Inflammatory macrophage treated with lipopolysaccharide for 4 hours (primary cell): ENCODE results near the gene EFTUD2.

Experiments used
- DNase-seq: peaks from one replicate; pipeline ENCODE4 v3.0.0-alpha.2; 2020

EFTUD2 gene

GRCh38 chr17:44925731-44926697, 26.8 kb upstream of the EFTUD2 start:
- DNase-seq = no peak

- no peak for DNase-seq
These were observed 24.9 kb upstream of the EFTUD2 start for GRCh38 chr17:44924107-44924544.

- DNase-seq = no peak
These were observed 23.7 kb upstream of the EFTUD2 start for GRCh38 chr17:44922746-44923470.

GRCh38 chr17:44922136-44922535, 22.9 kb upstream of the EFTUD2 start:
- DNase-seq = no peak

- DNase-seq = no peak
These were observed 22.1 kb upstream of the EFTUD2 start for GRCh38 chr17:44921122-44921882.

GRCh38 chr17:44920565-44920940, 21.3 kb upstream of the EFTUD2 start:
- no peak for DNase-seq

GRCh38 chr17:44919885-44920564, 20.8 kb upstream of the EFTUD2 start:
- DNase-seq = peak; percentile 78

- DNase-seq = no peak
These were observed 20.2 kb upstream of the EFTUD2 start for GRCh38 chr17:44919411-44919810.

GRCh38 chr17:44918006-44918405, 18.8 kb upstream of the EFTUD2 start:
- DNase-seq = no peak

- DNase-seq = no peak
These were observed 18.2 kb upstream of the EFTUD2 start for GRCh38 chr17:44917456-44917855.

GRCh38 chr17:44916781-44917241, 17.6 kb upstream of the EFTUD2 start:
- no peak for DNase-seq

- DNase-seq = peak; percentile 73
These were observed 16.9 kb upstream of the EFTUD2 start for GRCh38 chr17:44915862-44916780.

GRCh38 chr17:44915321-44915726, 16.1 kb upstream of the EFTUD2 start, which contains the start of gene GFAP:
Gene GFAP, minus strand, starts transcription at chr17:44915500. Its CDS starts 14 bp downstream, at chr17:44915486.
- DNase-seq = no peak

GRCh38 chr17:44914698-44915271, 15.5 kb upstream of the EFTUD2 start:
- DNase-seq = no peak

- no peak for DNase-seq
These were observed 14.9 kb upstream of the EFTUD2 start for GRCh38 chr17:44914148-44914547.

- DNase-seq = no peak
These were observed 14.4 kb upstream of the EFTUD2 start for GRCh38 chr17:44913676-44914075.

- DNase-seq = no peak
These were observed 13.7 kb upstream of the EFTUD2 start for GRCh38 chr17:44912763-44913544.

- DNase-seq = peak; percentile 45
These were observed 12.1 kb upstream of the EFTUD2 start for GRCh38 chr17:44911133-44912001.
